Activated naive CD8-positive, alpha-beta T cell treated with anti-CD3 and anti-CD28 coated beads, Interleukin-2, amount 10 ng/mL, durations not matched to agents 7 days and 5 days (primary cell): ENCODE data around the gene ARHGAP27. TPM values are rescaled to one million over a fixed set of nuclear protein-coding genes. Genes with fewer than 3 reads are reported as not detected.

Experiments
- ATAC-seq: fragments of 150-1000 bp; cut with Tn5 transposase; one replicate; pipeline ENCODE4 v1.10.0; 2021; ENCODE audit warnings: low read depth, moderate library complexity
- POLR2A ChIA-PET: fragments of 350-600 bp; sonication (Branson Sonifier 250); formaldehyde crosslinking; loops from one replicate; lab custom pipeline; 2021; ENCODE audit warnings: antibody characterized with exemption; lab: Charles Lee
- DNase-seq: peaks from one replicate; pipeline ENCODE4 v3.0.0; 2021
- H3K27ac Mint-ChIP-seq: one replicate; pipeline ENCODE4 v1.8.0; 2022; ENCODE audit warnings: mild to moderate bottlenecking, mixed read lengths
- H3K27me3 Mint-ChIP-seq: one replicate; pipeline ENCODE4 v1.8.0; 2022; ENCODE audit warnings: mild to moderate bottlenecking, moderate library complexity, mixed read lengths
- H3K36me3 Mint-ChIP-seq: one replicate; pipeline ENCODE4 v1.8.0; 2021; ENCODE audit warnings: mild to moderate bottlenecking, mixed read lengths
- H3K4me1 Mint-ChIP-seq: one replicate; pipeline ENCODE4 v1.8.0; 2021; ENCODE audit warnings: mixed read lengths
- H3K4me3 Mint-ChIP-seq: one replicate; pipeline ENCODE4 v1.8.0; 2022; ENCODE audit warnings: mild to moderate bottlenecking, moderate library complexity, mixed read lengths
- H3K9me3 Mint-ChIP-seq: one replicate; pipeline ENCODE4 v1.8.0; 2021; ENCODE audit warnings: mixed read lengths
- total RNA-seq, 2 experiments: library from RNA; stranded (reverse); gene quantifications; one replicate each; pipeline ENCODE4 v1.2.3, GENCODE V29; 2021

Gene ARHGAP27
- total RNA-seq, 2 experiments from 2014 or later: 99.8 to 114 TPM

DNA sequence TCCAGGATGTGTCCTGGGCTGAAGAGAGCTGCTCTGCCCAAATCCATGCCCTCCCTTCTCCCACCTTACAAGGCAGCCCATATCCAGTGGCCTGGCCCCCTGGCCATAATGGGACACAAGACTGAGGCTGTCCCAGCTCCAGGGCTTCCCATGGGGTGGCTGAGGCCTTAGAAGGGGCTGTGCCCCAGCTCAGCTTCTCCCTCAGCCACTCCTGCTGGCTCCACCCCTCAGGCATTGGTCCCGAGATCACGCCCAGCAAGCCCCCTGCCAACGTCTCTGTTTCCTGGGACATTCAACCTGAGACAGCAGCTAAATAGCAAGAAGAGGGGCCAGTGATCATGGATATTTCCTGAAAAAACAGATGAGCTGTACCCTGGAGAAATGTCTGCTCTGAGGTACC lies 43.3 kb downstream of the ARHGAP27 start:
- POLR2A ChIA-PET: interaction anchor here (0.9 to 1.4 kb wide), 4 partner anchors 20 to 170 kb away, joined by 3 to 7 read pairs (median 4); partner anchors contain the start of gene MAP3K14

GRCh38 chr17:45388604-45389325 lies 43.9 kb downstream of the ARHGAP27 start:
- ATAC-seq (peak; percentile 44), DNase-seq (no peak)
- POLR2A ChIA-PET: interaction anchor here (0.6 to 1.4 kb wide), 5 partner anchors 21 to 170 kb away, joined by 3 to 7 read pairs (median 3); partner anchors contain the start of gene MAP3K14
- H3K27me3 Mint-ChIP-seq: peaks cover 7% of the 10 kb centered on the region
- no peaks in the 10 kb centered on the region for H3K9me3 Mint-ChIP-seq
- peak overlapping the region; percentile 65 for H3K27ac Mint-ChIP-seq
- peak overlapping the region; percentile 25 for H3K4me3 Mint-ChIP-seq
- peaks cover 37% of the 10 kb centered on the region for H3K4me1 Mint-ChIP-seq
- H3K36me3 Mint-ChIP-seq: no peaks in the 10 kb centered on the region

More for the DNA sequence above, 43.3 kb downstream of the ARHGAP27 start:
- ATAC-seq (no peak), DNase-seq (no peak)
- no peaks in the 10 kb centered on the region for H3K9me3 Mint-ChIP-seq
- no peak overlapping the region for H3K4me3 Mint-ChIP-seq
- H3K36me3 Mint-ChIP-seq: no peaks in the 10 kb centered on the region
- H3K27ac Mint-ChIP-seq: peak overlapping the region; percentile 39
- H3K4me1 Mint-ChIP-seq: peaks cover 34% of the 10 kb centered on the region
- peaks cover 7% of the 10 kb centered on the region for H3K27me3 Mint-ChIP-seq

- Mint-ChIP-seq H3K27me3 (peaks cover 9% of the 10 kb centered on the region), H3K36me3 (no peaks in the 10 kb centered on the region), H3K27ac (peak overlapping the region; percentile 23), H3K9me3 (no peaks in the 10 kb centered on the region), H3K4me3 (no peak overlapping the region), H3K4me1 (peaks cover 40% of the 10 kb centered on the region)
- POLR2A ChIA-PET: interaction anchor here (0.5 to 1.0 kb wide), 4 partner anchors 71 to 246 kb away, joined by 3 to 9 read pairs (median 4); partner anchors contain the start of gene MAP3K14
- ATAC-seq: no peak
- no peak for DNase-seq
Observed at GRCh38 chr17:45387739-45388138, 44.9 kb downstream of the ARHGAP27 start.

GRCh38 chr17:45386178-45386577 lies 46.5 kb downstream of the ARHGAP27 start:
- Mint-ChIP-seq H3K4me3 (no peak overlapping the region), H3K36me3 (no peaks in the 10 kb centered on the region), H3K27me3 (peaks cover 10% of the 10 kb centered on the region), H3K9me3 (no peaks in the 10 kb centered on the region), H3K4me1 (peaks cover 34% of the 10 kb centered on the region), H3K27ac (no peak overlapping the region)
- ATAC-seq (no peak), DNase-seq (no peak)
- POLR2A ChIA-PET: interaction anchor here (1.1 to 2.5 kb wide), 5 partner anchors 70 to 166 kb away, joined by 4 to 16 read pairs (median 13); partner anchors contain the start of genes FMNL1 and MAP3K14

DNA sequence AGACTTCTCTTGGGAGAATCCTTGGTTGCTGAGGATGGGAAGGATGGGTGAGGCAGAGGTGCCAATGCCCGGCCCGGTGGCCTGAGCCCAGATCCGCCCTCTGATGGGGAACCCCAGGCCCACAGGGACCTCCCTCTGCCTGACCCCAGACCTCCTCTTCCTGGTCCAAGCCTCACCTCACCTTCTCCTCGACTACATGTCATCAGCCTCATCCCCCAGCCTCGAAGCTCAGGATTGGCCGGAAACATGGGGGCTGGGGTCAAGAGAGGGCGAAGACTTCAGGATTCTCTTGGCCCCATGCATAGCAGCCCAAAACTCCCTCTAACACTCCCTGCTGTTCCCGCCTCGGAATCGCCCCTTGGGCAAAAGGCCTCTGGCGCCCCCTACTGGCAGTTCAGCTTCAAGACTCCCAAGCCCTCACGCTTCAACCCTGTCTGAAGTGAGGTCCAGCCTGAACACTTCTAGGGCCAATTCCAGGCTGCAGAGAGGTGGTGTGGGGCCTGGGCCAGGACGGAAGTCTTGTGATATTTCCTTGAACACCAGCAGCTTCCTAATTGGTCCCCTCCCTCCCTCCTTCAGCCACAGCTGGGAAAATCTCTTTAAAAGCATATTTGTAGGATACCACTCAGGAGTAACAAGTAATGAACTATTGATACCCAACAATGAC lies 47.2 kb downstream of the ARHGAP27 start:
- POLR2A ChIA-PET: interaction anchor here (1.1 to 2.5 kb wide), 5 partner anchors 69 to 165 kb away, joined by 4 to 16 read pairs (median 13); partner anchors contain the start of genes FMNL1 and MAP3K14
- peak; percentile 89 for ATAC-seq
- Mint-ChIP-seq H3K27ac (peak overlapping the region; percentile 72), H3K27me3 (peaks cover 12% of the 10 kb centered on the region), H3K9me3 (no peaks in the 10 kb centered on the region), H3K36me3 (no peaks in the 10 kb centered on the region), H3K4me1 (peaks cover 34% of the 10 kb centered on the region), H3K4me3 (peak overlapping the region; percentile 12)
- DNase-seq: peak; percentile 90

DNA sequence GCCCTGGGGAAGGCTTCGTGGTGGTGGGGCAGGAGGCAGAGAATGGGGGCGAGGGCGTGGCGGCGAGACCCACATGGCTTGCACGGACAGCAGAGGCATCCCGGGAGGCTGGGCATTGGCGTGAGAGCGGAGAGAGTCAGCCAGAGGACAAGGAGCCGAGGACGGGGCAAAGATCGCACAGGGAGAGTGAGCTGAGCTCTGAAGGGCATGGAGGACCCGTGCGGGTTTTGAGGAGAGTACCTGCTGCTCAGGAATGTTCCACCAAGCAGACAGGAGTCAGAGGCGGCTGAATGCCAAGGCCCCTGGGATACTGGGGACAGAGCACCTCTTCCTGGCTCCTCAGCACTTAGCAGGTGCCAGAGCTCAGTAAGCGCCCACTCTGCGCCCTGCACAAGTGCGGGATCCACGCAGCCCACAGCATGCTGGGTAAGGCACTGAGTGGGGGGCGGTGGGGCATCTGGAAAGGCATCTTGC lies 47.8 kb downstream of the ARHGAP27 start:
- Mint-ChIP-seq H3K9me3 (no peaks in the 10 kb centered on the region), H3K4me1 (peaks cover 34% of the 10 kb centered on the region), H3K4me3 (no peak overlapping the region), H3K36me3 (no peaks in the 10 kb centered on the region), H3K27ac (peak overlapping the region; percentile 57), H3K27me3 (peaks cover 12% of the 10 kb centered on the region)
- ATAC-seq: no peak
- POLR2A ChIA-PET: interaction anchor here (1.1 to 2.5 kb wide), 5 partner anchors 68 to 165 kb away, joined by 4 to 16 read pairs (median 13); partner anchors contain the start of genes FMNL1 and MAP3K14
- no peak for DNase-seq

DNA sequence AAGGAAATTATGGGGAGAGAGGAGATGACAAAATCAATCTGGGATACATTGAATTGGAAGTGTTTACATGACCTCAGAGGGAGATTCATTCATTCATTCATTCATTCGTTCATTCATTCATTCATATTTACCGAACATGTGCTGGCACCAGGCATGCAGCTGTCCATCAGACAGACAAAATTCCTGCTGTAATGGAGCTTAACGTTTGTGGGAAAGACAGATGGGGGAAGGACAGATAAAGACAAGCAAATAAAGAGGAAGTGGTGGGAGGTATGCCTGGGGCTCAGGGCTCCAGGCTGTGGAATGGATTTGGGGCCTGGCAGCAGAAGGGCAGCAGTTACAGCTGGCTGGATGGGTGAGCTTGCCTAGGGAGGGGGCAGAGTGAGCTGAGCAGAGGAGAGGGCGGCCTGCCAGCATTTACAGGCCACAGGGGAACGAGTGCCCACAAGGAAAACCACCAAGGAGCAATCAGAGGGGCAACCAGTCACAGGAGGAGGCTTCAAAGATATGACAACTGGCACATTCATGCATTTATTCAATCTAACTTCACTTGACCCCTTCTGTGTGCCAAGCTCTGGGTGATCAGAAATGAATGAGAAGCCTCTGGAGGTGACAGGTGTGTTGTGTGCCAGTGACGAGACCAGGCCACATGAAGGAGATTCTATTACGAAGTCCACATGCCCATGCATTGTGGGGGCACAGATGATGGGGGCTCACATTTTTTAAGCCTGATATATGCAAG lies 48.5 kb downstream of the ARHGAP27 start:
- POLR2A ChIA-PET: interaction anchor here (0.5 to 2.5 kb wide), 4 partner anchors 11 to 164 kb away, joined by 5 to 16 read pairs (median 14); partner anchors contain the start of genes FMNL1 and MAP3K14
- Mint-ChIP-seq H3K4me1 (peaks cover 33% of the 10 kb centered on the region), H3K27ac (peak overlapping the region; percentile 57), H3K27me3 (peaks cover 12% of the 10 kb centered on the region), H3K36me3 (no peaks in the 10 kb centered on the region), H3K4me3 (no peak overlapping the region), H3K9me3 (no peaks in the 10 kb centered on the region)
- DNase-seq: no peak
- no peak for ATAC-seq

- Mint-ChIP-seq H3K4me3 (no peak overlapping the region), H3K27ac (no peak overlapping the region), H3K4me1 (peaks cover 21% of the 10 kb centered on the region), H3K36me3 (no peaks in the 10 kb centered on the region), H3K9me3 (no peaks in the 10 kb centered on the region), H3K27me3 (peaks cover 10% of the 10 kb centered on the region)
- DNase-seq (no peak), ATAC-seq (no peak)
- POLR2A ChIA-PET: interaction anchor here (0.7 kb wide), 1 partner anchor 162 kb away, joined by 4 read pairs; the partner anchor contains the start of gene FMNL1
Observed at GRCh38 chr17:45383003-45383402, 49.7 kb downstream of the ARHGAP27 start.

DNA sequence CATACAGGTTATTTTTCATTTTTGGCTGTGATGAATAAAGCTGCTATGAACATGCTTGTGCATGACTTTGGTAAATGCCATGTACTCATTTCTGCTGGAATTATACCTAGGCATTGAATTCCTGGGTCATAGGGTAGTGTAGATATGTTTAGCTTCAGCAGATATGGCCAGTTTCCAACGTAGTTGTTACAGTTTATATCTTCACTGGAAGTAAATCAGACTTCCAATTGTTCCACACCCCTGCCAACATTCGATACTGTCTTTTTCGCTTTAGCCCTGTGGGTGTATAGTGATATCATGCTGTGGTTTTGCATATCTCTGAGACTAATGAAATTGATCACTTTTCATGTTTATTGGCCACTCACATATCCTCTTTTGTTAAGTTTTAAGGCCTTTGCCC lies 50.4 kb downstream of the ARHGAP27 start:
- POLR2A ChIA-PET: interaction anchor here (0.7 kb wide), 1 partner anchor 161 kb away, joined by 4 read pairs; the partner anchor contains the start of gene FMNL1
- ATAC-seq: no peak

GRCh38 chr17:45380991-45381390 lies 51.7 kb downstream of the ARHGAP27 start:
- no peak overlapping the region for H3K4me3 Mint-ChIP-seq
- POLR2A ChIA-PET: no interaction called here
- ATAC-seq (no peak), DNase-seq (no peak)
- H3K27ac Mint-ChIP-seq: no peak overlapping the region
- peaks cover 17% of the 10 kb centered on the region for H3K4me1 Mint-ChIP-seq
- no peaks in the 10 kb centered on the region for H3K36me3 Mint-ChIP-seq
- H3K27me3 Mint-ChIP-seq: peaks cover 5% of the 10 kb centered on the region
- H3K9me3 Mint-ChIP-seq: no peaks in the 10 kb centered on the region

More for the DNA sequence above, 50.4 kb downstream of the ARHGAP27 start:
- H3K4me3 Mint-ChIP-seq: no peak overlapping the region
- H3K9me3 Mint-ChIP-seq: no peaks in the 10 kb centered on the region
- no peak overlapping the region for H3K27ac Mint-ChIP-seq
- H3K36me3 Mint-ChIP-seq: no peaks in the 10 kb centered on the region
- peaks cover 5% of the 10 kb centered on the region for H3K27me3 Mint-ChIP-seq
- H3K4me1 Mint-ChIP-seq: peaks cover 18% of the 10 kb centered on the region
- DNase-seq: no peak

DNA sequence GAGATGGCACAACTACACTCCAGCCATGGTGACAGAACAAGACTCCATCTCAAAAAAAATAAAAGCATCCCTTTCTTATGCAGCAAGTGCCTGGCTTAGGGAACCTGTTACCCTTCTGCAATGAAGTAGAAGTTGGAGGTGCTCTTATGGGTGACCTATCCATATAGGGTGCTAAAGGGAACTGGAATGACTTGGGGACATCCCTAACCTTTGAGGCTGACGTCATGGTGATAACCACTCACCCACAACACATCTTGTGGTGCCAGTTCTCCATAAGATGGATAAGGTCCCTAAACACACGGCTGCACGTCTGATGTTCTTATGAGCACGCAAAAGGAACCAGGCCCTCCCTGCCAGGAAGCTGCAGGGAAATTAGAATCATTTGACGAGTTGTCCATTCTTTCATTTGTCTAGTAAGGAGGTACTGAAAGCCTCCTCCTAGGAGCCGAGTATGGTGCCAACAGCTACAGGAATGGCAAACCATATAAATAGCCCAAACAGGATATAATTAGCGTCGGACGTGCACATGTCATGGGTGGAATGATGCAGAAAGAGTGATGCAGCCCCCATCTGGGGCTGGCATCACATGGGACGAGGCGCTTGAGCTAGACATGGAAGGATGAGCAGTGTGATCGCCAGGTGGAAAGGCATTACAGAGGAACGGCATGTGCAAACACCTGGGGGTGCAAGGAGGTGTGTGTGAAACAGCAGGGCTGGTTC lies 52.5 kb downstream of the ARHGAP27 start:
- peaks cover 10% of the 10 kb centered on the region for H3K4me1 Mint-ChIP-seq
- H3K4me3 Mint-ChIP-seq: no peak overlapping the region
- no peak for ATAC-seq
- H3K27ac Mint-ChIP-seq: no peak overlapping the region
- H3K9me3 Mint-ChIP-seq: no peaks in the 10 kb centered on the region
- no peaks in the 10 kb centered on the region for H3K36me3 Mint-ChIP-seq
- peaks cover 5% of the 10 kb centered on the region for H3K27me3 Mint-ChIP-seq
- no peak for DNase-seq
- POLR2A ChIA-PET: no interaction called here

DNA sequence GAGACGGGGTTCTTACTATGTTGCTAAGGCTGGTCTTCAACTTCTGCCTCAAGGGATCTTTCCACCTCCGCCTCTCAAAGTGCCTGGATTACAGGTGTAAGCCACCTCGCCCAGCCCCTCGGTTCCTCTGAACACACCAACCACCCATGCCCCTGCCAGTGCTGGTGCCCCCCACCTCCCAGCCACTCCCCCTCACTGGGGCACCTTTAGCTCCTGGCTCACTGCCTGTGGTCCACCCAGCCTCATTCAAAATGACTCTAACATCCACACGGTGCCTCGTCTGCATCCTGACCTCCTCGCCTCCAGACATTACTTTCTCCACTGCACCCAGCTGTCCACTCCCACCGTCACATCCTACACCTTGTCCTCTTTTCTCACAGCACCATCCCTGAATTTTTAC lies 55.3 kb downstream of the ARHGAP27 start:
- Mint-ChIP-seq H3K9me3 (no peaks in the 10 kb centered on the region), H3K36me3 (no peaks in the 10 kb centered on the region), H3K27me3 (peaks cover 7% of the 10 kb centered on the region), H3K4me1 (no peaks in the 10 kb centered on the region), H3K4me3 (no peak overlapping the region), H3K27ac (no peak overlapping the region)
- DNase-seq (no peak), ATAC-seq (no peak)
- POLR2A ChIA-PET: no interaction called here
